ENCODE measurements around the gene CCDC50. TPM values are rescaled to one million over a fixed set of nuclear protein-coding genes. Genes with fewer than 3 reads are reported as not detected.

CCDC50 gene
- total and polyA plus RNA-seq, 10 of the 15 experiments (the other 5 are each of a cell fraction or from before 2014, with no cell fraction given) = 46.7 to 150 (median 125) TPM

DNA sequence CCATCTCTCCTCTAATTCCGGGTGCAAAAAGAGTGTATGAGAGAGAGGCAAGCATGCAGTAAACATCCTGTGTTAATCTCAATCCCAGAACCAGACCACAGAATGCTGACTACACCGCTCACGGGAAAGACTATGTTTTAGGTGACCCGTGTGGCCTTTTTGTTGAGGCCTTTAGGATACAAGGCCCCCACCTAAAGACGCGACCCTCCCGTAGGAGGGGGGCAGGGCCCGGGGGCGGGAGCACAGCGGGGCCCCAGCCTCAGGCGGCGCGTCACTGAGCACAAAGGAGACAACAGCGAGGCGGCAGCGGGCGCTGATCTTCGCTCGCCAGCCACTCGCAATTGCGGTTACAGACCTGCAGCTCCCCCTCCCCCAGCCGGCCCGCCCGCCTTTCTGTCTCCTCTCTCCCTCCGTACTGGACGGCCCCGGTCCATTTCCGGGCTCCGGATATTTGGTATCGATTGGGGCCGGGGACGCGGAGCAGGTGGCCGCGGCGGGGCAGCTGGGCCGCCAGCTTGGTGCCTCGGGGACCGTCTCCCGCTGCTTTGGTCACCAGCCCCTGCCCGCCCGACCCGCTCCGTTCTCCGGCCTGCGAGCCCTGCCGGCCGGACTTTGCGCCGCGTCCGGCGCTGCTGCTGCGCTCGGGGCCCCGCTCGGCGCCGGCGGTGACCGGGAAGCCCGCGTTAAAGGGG is at the start of gene CCDC50 (continued):
- TF ChIP-seq, protein P1, sequence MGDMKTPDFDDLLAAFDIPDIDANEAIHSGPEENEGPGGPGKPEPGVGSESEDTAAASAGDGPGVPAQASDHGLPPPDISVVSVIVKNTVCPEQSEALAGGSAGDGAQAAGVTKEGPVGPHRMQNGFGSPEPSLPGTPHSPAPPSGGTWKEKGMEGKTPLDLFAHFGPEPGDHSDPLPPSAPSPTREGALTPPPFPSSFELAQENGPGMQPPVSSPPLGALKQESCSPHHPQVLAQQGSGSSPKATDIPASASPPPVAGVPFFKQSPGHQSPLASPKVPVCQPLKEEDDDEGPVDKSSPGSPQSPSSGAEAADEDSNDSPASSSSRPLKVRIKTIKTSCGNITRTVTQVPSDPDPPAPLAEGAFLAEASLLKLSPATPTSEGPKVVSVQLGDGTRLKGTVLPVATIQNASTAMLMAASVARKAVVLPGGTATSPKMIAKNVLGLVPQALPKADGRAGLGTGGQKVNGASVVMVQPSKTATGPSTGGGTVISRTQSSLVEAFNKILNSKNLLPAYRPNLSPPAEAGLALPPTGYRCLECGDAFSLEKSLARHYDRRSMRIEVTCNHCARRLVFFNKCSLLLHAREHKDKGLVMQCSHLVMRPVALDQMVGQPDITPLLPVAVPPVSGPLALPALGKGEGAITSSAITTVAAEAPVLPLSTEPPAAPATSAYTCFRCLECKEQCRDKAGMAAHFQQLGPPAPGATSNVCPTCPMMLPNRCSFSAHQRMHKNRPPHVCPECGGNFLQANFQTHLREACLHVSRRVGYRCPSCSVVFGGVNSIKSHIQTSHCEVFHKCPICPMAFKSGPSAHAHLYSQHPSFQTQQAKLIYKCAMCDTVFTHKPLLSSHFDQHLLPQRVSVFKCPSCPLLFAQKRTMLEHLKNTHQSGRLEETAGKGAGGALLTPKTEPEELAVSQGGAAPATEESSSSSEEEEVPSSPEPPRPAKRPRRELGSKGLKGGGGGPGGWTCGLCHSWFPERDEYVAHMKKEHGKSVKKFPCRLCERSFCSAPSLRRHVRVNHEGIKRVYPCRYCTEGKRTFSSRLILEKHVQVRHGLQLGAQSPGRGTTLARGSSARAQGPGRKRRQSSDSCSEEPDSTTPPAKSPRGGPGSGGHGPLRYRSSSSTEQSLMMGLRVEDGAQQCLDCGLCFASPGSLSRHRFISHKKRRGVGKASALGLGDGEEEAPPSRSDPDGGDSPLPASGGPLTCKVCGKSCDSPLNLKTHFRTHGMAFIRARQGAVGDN (IDR thresholded peaks at IDR 0.05) = peak; percentile 81; the same call in 1 of the 2 replicates
- TF ChIP-seq SRF (IDR thresholded peaks at IDR 0.05; ENCODE audit: low read depth in 2 of 2, low read length in 2 of 2) (0 out of 4 replicates have a peak, but pooled peaks of 1 of the 2 experiments have one; percentile 9), DPF2 (IDR thresholded peaks at IDR 0.05) (peak; percentile 79), SPI1 (IDR thresholded peaks at IDR 0.05; ENCODE audit: borderline replicate concordance, insufficient read depth, low read depth, low read length) (no peak), BRCA1 (IDR thresholded peaks at IDR 0.05; ENCODE audit: low read depth, low read length) (no peak), SP1 (IDR thresholded peaks at IDR 0.05; ENCODE audit: low read depth, low read length) (peak; percentile 50), ZNF217 (IDR thresholded peaks at IDR 0.05) (peak; percentile 38; the same call in 1 of the 2 replicates), MAX (IDR thresholded peaks at IDR 0.05; ENCODE audit: low read depth, low read length) (peak; percentile 55; the same call in 1 of the 2 replicates), PRDM15 (CRISPR knock-in tag; IDR thresholded peaks at IDR 0.05) (no peak), CHD4 (IDR thresholded peaks at IDR 0.05) (no peak), STAT3 (IDR thresholded peaks at IDR 0.05; ENCODE audit: low read depth, low read length) (no peak), E2F8 (IDR thresholded peaks at IDR 0.05; ENCODE audit: low read depth, partially characterized antibody) (no peak)
- TF ChIP-seq, protein P2, sequence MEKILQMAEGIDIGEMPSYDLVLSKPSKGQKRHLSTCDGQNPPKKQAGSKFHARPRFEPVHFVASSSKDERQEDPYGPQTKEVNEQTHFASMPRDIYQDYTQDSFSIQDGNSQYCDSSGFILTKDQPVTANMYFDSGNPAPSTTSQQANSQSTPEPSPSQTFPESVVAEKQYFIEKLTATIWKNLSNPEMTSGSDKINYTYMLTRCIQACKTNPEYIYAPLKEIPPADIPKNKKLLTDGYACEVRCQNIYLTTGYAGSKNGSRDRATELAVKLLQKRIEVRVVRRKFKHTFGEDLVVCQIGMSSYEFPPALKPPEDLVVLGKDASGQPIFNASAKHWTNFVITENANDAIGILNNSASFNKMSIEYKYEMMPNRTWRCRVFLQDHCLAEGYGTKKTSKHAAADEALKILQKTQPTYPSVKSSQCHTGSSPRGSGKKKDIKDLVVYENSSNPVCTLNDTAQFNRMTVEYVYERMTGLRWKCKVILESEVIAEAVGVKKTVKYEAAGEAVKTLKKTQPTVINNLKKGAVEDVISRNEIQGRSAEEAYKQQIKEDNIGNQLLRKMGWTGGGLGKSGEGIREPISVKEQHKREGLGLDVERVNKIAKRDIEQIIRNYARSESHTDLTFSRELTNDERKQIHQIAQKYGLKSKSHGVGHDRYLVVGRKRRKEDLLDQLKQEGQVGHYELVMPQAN (conservative IDR thresholded peaks at IDR 0.05) = peak; percentile 85

Data from GM12878 (cell line).